Gastroesophageal sphincter (tissue), 3 donors: Measurements from ENCODE around the gene ADH6.

Source experiments
- CTCF ChIP-seq, 4 experiments: fragments of 200-600 bp in 2 of 4; fragments of 450-650 bp in 2 of 4; sonication (generic) in 1 of 4; IDR thresholded peaks; one replicate each; pipeline ENCODE4 v1.5.1; 2017 to 2019; ENCODE audit warnings: antibody characterized with exemption in 4 of 4, mild to moderate bottlenecking in 2 of 4, moderate library complexity in 2 of 4
- POLR2A ChIP-seq, 2 donors: fragments of 450-650 bp; IDR thresholded peaks; one replicate each; pipeline ENCODE4 v1.6.1; 2017; ENCODE audit warnings: antibody characterized with exemption in 2 of 2, mild to moderate bottlenecking in 2 of 2, moderate library complexity in 1 of 2

GRCh38 chr4:99208719-99209075 is 10.3 kb downstream of the ADH6 start:
- TF ChIP-seq POLR2A (IDR thresholded peaks at IDR 0.05) (no peak), CTCF (IDR thresholded peaks at IDR 0.05) (no peak)
